ENCODE measurements around the gene RMI2.
"Not testable (repeated sequence)": the region's sequence is repeated elsewhere in the genome, so short reads cannot be mapped to it uniquely, and the experiment has no call there.

Gene RMI2

DNA sequence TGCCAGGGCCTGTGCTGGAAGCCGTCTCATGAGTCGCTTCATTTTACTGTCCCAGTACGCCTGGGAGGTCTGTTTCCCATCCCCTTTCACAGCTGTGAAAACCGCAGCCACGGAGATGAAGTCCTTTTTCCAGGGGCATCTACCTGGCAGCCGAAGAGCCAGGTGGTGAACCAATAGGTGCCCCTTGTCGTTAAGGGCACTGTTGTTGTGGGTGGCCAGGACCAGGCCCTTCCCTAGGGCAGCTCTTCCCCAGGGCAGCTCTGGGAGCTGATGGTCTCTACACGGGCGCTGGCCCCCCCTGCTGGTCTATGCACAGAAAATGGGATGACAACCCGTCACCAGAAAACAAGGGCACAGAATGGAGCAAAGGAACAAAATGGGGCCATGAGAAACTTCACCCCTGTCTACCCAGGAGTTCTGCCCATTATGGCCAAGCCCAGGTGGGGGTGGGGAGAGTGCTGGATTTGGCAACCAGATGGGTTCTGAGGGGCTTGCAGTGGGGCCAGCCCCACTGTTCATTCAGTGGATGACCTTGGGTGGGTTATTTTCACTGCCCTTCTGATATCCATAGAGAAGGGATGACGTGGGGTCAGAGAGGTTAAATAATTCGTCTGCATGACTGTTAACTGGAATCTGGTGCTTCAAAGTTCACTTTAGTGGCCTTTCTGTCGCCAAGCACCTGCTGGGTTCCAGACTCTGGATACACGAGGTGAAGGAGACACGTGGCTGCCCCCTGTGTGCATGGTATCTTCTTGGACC is 11.5 kb downstream of the RMI2 start:
- peak; percentile 82 for DNase-seq

GRCh38 chr16:11358531-11358930 is 13.3 kb downstream of the RMI2 start:
- no peak for DNase-seq

DNA sequence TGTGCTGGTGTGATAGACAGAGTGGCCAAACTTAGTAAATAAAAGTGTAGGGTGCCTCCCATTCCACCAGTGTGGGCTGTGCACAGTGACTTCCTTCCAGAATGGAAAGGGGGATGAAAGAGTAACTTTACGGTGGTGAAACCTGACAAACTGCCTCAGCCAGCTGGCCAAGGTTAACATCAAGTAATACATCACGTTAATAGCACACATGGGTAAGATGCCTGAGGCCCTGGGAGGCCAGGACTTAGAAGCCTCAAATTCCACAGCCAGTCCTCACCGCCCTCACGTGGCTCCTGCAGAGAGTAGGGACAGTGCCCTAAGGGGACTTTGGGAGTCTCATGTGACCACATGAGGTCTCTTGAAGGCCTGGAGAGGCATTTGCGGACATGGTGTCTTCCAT is 14.1 kb downstream of the RMI2 start:
- no peak for DNase-seq

- no peak for DNase-seq
These were observed 15.5 kb downstream of the RMI2 start for GRCh38 chr16:11360641-11361373.

- DNase-seq: peak; percentile 54
These were observed 16.6 kb downstream of the RMI2 start for GRCh38 chr16:11361701-11362451.

DNA sequence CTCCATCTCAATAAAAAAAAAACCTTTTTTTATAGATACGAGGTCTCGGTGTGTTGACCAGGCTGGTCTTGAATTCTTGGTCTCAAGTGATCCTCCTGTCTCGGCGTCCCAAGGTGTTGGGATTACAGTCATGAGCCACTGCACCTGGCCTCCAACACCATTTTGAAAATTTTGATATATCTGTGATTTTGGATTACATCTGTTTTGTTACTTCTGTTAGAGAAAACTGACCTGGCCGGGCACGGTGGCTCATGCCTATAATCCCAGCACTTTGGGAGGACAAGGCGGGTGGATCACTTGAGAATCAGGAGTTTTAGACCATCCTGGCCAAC is 18.6 kb downstream of the RMI2 start:
- no peak for DNase-seq

DNA sequence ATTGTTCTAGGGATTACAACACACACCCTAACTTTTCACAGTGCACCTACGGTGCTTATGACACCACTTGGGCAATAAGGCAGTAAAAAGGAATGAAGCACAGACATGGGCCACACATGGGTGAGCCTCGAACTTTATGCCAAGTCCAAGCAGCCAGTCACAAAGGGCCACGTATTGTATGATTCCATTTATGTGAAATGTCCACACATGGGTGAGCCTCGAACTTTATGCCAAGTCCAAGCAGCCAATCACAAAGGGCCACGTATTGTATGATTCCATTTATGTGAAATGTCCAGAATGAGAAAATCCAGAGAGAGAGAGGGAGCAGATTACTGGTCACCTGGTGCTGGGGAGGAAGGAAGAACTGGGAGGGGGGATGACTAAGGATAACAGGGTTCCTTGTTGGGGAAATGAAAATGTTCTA is 22.2 kb downstream of the RMI2 start:
- no peak for DNase-seq

GRCh38 chr16:11370084-11370931 is 25.0 kb downstream of the RMI2 start:
- DNase-seq: no peak

DNA sequence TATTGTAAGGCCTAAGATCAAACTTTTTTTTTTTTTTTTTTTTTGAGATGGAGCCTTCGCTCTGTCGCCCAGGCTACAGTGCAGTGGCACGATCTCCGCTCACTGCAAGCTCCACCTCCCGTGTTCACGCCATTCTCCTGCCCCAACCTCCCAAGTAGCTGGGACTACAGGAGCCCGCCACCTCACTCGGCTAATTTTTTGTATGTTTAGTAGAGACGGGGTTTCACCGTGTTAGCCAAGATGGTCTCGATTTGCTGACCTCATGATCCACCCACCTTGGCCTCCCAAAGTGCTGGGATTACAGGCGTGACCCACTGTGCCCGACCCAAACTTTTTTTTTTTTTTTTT is 25.6 kb downstream of the RMI2 start:
- not testable (repeated sequence) for DNase-seq

DNA sequence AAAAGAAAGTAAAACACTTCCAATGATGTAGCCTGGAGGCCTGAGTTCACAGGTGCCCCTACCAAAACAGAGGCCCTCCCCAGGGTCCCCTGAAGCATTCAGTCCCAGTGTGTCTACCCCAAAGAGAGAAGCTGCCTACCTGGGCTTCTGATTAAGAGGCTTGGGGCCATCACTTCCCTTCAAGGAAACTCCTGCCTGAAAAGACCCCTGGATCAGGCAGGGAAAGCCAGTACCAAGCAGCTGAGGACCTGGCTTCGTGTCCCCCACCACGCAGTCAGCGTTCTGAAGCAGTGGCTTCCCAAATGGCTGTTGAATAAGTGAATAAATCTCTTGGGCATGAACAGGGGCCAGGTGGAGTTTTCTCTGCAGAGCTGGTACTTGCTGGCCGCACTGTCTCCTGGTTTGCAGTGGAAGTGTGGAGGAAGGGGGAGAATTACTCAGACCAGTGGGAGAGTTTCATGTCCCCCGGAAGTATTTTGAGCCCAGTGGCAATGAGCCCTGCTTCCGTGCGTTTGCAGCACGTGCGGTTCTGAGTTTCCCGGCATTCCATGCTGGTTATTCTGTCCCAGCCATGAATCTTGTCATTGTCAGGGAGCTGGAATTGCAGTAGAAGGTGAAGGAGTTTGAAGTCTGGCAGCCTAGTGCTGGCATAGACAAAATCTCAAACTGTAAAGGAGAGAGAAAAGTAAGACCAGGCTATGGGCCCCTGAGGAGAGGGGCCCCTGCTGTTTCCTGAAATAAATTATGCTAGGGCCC is 27.0 kb downstream of the RMI2 start:
- DNase-seq: no peak

DNA sequence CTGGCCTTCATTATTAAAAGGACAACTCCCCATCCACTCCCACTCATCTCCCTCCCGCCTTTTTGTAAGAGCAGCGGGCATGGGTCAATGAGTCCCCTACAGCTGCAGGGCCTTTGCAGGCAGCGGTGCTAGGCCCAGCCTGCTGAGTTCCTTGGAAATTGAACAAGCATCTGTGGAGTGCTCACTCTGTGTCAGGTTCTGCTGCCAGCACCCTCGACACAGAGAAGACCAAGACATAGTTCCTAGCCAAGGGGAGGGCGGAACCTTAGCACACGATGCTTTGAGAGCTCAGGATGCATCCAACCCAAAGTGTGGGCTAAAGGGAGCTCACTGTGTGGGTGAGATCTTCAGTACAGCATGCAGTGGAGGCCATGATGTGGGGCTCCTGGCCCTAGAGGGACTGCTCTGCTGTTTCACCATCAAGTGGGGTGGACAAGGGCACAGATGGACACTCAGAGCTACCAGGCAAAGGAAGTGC is 27.6 kb downstream of the RMI2 start:
- no peak for DNase-seq

- no peak for DNase-seq
These were observed 29.0 kb downstream of the RMI2 start for GRCh38 chr16:11374255-11374654.

DNA sequence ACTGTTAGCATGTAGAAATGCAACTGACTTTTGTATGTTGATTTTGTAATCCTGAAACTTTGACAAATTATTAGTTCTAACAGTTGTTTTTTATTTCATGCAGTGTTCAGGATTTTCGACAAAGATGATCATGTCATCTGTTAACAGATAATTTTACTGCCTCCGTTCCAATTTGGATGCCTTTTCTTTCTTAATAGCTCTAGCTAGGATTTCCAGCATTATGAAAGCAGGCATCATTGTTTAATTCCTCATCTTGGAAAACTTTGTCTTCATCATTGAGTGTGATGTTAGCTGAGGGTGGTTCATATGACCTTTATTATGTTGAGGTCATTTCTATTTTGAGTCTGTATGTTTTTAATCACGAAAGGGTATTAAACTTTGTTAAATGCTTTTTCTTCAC is 31.9 kb downstream of the RMI2 start:
- DNase-seq: no peak

DNA sequence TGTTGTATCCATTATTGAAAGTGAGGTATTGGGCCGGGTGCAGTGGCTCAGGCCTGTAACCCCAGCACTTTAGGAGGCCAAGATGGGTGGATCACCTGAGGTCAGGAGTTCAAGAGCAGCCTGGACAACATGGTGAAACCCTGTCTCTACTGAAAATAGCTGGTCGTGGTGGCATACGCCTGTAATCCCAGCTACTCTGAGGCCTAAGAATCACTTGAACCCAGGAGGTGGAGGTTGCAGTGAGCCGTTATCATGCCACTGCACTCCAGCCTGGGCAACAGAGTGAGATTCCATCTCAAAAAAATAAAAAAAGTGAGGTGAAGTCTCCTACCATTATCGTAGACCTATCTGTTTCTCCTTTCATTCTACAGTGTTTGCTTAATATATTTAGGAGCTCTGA is 33.7 kb downstream of the RMI2 start:
- DNase-seq: not testable (repeated sequence)

DNA sequence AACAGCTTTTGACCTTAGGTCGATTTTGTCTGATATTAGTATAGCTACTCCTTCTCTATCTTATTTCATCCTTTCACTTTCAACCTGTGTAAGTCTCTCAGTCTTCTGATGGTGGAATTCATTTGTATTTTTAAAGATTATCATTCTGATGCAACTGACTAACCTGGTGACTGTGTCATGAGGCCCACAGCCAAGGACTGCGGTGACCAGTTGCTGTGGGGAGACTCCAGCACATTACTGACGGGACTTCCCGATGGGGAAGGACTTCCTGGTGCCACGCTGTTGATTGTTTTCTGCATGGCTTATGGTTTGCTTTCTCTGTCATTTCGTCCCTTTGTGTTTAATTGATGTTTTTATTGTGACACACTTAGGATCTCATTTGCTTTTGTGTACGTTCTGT is 34.2 kb downstream of the RMI2 start:
- peak; percentile 66 for DNase-seq

- no peak for DNase-seq
These were observed 35.6 kb downstream of the RMI2 start for GRCh38 chr16:11380836-11381235.

DNA sequence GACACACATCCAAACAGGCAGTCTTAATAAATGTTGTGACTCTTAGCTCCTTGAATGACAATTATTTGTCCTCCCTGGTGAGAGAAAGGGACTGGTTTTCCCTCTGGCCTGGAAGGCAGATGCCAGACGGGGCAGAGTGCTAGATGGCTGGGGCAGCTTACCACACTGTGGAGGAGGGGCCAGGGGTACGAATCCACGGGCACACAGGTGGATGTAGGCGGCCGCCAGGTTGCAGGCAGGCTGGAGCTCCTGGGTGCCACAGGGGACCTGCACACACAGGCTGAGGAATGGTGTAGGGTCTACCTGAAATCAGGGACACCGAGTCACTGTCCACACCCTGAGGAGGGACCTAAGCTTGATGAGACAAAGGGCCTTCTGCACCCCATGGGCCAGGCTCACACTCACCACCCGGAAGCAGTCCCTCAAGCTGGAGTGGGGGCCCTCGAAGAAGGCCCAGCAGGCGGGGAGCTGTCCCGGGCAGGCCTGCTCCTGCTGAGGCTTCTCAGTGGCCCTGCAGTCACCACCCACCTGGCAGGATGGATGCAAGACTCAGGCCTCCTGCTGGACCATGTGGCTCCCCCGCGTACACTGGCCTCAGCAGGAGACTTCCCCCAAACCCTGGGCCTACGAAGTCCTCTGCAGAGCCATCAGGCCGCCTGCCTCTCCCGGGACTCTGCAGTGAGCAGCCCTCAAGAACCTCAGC is 38.4 kb downstream of the RMI2 start:
- DNase-seq: no peak

GRCh38 chr16:11384184-11384955 is 39.1 kb downstream of the RMI2 start:
- DNase-seq: no peak

DNA sequence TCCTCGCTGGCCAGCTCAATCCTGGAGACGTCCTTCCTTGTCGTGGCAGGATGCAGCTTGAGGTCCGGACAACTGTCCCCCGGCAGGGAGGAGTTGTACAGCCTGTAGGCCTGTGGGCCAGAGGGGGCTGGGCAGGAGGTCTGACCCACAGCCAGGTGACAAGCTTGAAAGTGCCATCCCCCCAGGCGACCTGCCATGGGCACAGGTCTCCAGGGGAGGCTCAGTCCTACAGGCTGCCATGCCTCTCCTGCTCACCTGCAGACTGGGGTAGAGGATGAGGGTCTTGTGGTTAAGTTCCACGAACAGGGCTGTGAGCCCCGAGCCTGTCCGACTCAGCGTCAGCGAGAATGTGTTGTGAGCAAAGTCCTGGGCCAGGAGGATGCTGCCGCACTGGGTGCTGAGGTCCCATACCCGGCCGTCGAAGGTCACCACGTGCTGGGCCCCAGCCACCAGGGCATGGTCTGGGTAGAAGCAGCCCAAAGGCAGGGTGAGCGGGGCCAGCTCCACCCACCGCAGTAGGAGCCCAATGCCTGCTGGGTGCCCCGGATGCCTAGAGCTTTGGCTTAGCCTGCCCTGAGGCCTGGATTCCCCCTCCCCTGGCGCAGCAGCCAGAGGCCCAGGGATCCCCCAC is 39.8 kb downstream of the RMI2 start:
- DNase-seq: no peak

GRCh38 chr16:11386054-11386680 is 40.9 kb downstream of the RMI2 start:
- DNase-seq: no peak
